NK-92 treated with Interleukin-12 subunit alpha and Interleukin-12 subunit beta, amount 100 ng/mL, for 24 hours (cell line): ENCODE measurements around the gene TRIM26.
"Not testable (repeated sequence)": the region's sequence is repeated elsewhere in the genome, so short reads cannot be mapped to it uniquely, and the experiment has no call there.

Experiments used
- DNase-seq: peaks from one replicate; lab custom pipeline; 2025; lab: John Stamatoyannopoulos, UW

TRIM26 gene

DNA sequence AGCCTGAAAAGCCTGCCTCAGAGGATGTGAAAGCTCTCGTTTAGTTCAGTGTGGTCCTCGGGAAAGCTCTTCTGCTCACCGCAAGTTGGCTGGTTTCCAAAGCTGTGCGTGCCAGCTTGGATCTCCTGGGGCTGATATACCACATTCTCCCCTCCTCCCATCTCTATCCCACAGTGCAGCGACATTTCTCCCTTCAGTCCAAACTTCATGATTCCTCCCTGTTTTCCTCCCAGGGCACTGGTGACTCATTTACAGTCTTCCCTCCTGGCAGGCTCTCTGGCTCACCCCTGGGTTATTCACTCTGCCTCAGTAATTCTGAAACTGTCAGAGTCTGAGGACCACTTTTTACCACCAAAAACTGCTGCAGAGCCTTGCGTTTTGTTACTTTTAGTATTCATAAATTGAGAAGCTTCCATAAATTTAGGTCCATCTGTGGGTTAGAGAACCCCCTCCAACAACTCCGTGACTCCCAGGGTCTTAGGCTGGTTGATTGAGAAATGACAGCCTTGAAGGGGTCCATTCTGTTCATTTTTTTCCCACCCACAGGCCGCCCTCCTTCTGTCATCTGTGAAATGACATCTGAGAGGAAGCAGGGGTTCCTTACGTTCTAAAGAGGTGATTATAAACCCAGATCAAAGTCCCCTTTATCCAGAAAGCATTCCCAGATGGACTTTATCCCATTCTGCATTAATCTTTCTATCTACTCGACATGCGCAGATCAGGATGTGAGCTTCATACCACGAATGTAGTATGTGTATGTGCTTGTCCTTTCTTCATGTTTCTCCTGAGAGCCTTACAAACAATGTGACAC is 58.3 kb downstream of the TRIM26 start:
- DNase-seq, result no peak

DNA sequence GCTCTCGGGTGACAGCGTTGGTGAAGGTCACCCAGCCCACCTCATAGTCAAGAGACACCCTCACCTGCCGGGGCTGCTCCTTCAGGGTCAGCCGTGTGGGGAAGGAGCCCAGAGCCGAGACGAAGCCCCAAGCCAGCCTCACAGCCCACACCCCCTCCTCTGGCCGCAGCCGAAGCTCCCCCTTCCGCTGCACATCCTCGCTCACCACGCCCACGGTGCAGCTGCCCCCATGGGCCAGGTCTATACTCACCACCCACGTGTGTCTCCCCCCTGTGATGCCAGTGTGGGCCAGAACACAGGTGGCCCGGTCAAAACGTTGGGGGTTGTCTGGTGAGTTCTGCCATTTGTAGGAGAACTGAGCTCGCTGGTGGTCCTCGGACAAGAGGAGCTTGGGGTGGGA is 59.1 kb downstream of the TRIM26 start:
- DNase-seq, result no peak

DNA sequence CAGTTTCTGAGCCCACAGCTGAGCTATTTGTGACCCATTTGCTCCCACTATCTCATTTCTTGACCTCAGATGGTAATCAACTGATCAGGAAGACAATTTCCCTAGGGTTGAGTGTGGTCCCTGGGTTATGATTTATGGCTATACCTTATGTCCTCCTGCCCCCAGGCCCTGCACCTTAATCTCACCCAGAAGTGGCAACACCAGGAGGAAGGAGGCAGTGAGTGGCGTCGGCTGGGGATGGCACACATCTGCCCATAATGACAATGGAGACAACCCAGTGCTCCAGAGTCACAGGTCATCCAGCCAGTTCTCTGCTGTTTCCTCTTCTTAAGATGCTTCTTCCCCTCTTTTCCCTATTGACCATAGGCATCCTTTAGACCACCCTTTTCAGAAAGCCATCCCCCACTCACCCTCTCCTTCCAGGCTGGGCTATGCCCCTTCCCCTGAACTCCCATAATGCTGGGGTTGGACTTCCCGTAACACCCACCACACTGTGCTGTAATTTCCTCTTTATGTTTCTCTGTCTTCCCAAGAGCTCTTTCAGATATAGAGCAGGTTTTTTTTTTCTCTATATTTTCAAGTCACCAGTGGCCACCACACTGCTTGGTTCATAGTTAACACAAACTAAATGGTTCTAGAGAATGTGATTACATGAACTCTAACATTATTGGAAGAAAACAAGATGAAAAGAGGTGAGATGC is 60.1 kb downstream of the TRIM26 start:
- DNase-seq, result no peak

DNA sequence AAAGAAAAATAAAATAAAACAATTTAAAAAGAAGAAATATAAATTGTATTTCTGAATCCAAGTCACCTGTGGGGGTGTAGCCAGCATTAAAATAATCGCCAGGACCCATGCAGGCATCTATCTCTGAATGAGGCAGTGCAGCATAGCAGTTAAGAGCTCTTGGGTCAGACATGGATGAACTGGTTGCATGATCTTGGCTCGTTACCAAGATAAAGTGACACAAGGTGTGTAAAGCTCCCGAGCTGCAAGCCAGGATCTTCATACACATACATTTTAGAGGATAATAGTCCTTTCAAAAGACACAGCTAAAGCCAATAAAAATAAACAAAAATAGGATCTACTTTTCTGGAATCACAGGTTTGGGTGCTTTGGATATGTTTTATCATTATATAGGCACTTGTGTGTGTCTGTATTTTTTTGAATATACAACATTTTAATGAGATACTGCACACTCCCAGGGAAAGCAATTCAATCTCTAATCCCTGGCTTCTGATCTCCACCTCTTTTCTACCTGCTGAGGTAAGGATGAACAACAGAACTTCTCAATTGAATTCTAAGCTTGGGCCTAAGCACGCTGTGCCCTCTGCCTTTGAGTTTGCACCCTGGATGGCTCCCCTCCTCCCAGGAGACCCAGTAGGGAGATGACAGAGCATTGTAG is 61.1 kb downstream of the TRIM26 start:
- DNase-seq, result no peak

DNA sequence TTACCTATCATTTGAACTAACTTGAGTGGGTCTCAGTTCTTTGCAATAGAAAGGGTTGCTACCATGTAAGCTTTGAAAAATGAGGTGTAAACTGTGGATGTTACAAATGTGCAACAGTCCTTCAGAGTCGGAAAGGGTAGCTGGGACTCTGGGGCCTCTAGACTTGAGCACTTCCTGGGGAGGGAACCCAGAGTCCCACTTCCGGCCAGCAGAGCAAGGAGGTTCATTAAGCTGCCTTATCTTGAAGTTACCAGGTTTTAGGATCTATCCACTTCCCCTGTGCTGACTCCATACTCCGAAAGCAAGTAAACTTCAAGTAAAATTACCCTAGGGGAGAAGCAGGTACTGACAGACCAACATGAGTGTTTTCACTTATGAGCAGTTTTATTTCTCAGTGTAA is 61.6 kb downstream of the TRIM26 start:
- DNase-seq, result no peak

DNA sequence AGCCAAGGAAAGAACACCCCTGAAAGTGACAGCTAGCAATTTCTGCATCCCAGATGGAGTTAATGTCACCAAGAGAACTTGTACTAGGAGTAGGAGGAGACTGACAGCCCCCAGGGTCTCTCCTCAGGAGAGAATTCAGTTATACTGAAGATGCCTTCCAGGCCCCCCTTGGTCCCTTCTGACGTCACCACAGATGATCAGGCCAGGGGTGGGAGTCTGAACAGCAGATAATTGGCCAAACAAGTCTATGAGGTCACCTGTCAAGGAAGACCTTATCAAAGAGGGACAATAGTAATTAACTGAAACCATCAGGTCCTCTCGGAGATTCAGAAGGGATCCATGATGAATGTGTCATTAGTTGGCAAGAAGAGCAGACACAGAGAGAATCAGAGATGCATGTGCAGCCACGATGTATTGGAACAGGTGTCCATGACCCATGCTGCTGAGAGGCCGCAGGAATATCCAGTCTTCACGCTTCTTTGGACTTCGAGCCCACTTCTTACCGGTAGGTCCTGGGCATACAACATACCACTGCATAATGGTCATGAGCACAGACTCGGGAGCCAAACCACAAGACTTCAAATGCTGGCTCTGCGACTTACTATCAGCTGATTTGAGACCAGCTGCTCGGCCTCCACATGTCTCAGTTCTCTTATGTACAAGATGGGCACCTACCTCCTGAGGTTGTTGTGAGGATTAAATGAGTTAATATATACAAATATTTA is 62.4 kb downstream of the TRIM26 start:
- no peak for DNase-seq

DNA sequence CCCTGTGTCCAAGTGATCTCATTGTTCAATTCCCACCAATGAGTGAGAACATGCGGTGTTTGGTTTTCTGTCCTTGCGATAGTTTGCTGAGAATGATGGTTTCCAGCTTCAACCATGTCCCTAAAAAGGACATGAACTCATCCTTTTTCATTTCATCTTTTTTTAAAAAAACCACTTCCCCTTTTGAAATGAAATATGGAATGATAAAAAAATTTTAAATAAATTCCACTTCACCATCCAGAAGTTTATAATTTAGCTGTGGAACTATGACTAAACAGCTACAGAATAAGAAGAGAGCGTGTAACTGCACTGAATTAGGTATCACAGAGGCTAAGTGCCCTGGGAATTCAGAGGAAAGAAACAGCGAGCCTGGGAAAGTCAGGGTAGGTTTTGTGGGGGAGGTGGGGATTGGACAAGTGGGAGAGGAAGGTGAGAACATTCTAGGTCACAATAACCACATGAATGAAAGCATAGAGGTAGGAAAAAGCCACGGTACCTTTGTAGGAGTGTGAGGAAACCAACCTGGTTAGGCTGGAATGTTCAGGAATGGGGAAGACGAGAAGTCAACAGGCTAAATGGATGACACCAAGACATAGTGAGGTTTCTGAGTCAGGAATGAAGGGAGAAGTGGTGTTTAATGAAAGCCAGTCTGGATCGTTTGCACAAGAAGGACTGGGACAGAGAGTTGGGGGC is 63.2 kb downstream of the TRIM26 start:
- no peak for DNase-seq

DNA sequence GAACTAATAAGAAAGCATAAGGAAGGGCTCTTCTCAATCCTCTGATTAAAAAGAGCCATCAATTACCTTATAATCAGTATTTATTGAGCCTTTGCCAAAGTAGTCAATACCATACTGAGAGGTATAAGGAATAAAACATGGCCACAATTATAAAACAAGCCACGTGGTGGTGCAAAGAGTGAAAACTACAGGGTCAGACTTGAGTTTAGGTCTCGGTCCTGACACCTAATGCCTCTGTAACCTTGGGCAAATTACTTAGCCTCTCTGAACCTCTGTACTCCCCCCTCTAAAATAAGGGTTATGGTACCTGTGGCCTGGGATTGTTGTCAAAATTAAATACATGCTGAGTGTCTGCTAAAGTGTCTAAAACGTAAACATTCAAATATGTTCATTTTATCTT is 64.0 kb downstream of the TRIM26 start:
- no peak for DNase-seq

DNA sequence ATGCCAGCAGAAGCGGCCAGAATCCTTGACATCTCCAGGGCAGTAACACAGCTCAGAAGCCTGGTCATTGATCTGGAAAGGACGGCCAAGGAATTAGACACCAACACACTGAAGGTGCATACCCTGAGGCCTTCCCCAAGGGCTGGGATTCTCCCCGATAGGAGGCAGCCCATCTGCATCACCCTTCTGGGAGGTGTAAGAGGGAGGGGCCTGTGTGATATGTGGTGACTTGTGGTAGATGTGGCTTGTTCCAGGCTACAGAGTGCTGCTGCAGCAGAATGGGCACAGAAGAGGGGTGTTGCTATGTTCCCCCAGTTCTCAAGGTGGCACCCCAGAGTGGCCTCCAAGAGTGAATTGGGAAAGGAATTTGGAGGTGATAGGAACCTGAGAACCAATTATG is 66.1 kb downstream of the TRIM26 start:
- no peak for DNase-seq

DNA sequence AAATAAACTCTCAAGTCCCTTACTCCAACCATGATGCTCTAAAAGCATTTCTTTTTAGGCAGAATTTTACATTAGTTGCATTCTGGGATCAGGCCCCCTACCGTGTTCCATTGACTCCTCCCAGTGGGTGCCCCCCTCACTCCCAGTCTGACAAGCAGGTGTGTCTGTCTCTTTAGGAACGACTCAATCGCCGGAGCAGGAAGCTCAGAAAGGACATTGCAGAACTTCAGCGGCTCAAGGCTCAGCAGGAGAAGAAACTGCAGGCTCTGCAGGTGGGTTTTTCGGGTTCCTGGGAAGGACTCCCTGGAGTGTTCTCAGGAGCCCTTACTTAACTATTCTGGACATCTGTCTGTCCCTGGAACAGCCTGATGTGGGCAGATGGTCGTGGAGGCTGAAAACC is 67.4 kb downstream of the TRIM26 start:
- no peak for DNase-seq

DNA sequence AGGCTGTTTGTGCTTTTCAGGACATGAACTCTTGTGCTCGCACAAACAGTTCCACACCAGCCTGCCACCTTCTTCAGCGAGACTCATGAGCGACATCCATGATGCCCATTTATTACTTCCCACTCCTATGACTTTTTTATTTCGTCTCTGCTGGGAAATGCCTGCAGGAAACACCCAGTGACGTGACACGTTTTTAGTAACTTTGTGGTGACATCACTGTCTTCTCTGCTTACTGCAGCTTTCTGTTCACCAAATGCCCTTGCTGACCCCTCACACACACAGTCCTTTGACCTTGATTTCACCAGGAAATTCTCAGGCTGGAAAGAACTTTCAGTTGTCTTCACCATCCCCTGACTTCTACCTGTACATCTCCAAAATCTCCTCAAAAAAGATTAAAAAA is 68.4 kb downstream of the TRIM26 start:
- no peak for DNase-seq

DNA sequence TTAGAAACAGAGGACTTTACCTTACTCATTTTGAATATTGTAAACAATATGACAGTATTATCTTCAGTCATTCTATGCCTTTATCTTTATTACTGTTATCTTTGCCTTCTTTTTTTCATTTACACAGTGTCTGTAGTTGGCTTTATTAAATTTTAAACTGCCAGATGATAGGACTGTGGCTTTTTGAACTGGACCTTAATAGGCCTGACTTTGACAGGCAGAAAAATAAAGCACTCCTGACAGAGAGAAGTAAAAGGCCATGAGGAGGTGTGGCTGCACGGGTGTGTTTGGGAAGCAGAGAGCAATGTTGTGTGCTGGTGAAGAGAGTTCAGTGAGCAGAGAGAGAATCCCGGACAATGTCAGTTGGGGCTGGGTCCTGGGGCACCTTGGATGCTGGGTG is 69.4 kb downstream of the TRIM26 start:
- DNase-seq, result no peak

DNA sequence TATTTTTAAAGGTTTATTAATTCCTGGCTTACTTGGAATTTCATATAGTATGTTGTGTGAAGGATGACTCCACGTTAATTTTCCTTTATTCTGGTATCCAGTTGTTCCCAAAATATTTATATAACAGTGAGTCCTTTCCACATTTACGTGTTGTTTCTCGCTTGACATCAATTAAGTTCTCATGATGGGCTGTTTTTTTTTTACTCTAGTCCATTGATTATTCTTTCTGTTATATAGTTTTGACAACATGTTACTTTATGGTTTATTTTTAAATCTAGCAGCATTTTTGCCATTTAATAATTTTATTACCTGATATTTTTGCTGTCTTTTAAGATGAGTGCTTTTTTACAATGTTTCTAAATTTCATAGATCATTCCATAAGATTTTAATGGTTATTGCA is 70.5 kb downstream of the TRIM26 start:
- DNase-seq, result no peak

DNA sequence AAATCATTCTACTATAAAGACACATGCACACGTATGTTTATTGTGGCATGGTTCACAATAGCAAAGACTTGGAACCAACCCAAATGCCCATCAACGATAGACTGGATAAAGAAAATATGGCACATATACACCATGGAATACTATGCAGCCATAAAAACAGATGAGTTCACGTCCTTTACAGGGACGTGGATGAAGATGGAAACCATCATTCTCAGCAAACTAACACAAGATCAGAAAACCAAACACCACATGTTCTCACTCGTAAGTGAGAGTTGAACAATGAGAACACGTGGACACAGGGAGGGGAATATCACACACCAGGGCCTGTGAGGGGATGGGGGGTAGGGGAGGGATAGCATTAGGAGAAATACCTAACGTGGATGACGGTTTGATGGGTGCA is 73.0 kb downstream of the TRIM26 start:
- DNase-seq, result not testable (repeated sequence)

DNA sequence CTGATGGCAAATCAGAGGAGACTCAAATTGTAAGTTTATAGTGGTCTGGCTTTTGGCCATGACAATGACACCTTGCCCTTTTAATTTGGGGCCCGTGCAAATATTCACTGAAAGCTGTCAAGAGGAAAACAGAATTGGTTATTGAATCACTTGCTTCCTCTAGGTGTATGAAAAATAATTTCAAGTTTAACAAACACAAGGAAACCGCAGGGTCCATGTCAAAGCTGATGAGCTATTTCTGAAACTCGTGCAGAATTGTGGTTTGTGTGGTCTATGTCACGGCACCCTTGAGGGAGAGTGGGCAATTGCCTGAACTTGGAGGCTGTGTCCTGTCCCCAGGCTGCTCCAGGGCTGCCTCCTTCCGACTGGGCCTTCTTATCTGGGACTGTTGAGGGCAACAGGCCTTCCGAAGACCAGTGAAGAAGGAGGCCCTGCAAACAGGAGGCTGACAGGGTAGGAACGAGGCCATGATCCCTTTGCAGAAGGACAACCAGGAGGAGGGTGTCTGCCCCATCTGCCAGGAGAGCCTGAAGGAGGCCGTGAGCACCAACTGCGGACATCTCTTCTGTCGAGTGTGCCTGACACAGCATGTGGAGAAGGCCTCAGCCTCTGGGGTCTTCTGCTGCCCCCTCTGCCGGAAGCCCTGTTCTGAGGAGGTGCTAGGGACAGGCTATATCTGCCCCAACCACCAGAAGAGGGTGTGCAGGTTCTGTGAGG is 76.5 kb downstream of the TRIM26 start:
- DNase-seq, result no peak

DNA sequence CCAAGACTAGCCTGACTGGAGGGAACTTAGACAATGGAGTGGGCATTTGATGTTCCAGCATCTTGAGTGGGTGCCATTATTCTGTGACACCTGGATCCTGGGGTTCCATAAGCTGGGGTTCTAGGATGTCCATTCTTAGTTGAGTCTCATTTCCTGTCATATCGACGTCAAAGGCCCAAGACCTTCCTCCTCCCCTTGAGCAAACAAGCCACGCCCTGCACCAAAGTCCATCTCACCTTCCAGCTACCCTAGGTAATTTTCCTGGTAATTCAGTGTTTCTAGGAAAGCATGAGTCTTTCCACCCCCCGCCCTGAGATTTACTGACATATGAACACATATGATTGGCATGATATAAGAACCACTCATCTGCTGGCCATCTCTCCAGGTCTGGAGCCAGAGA is 77.4 kb downstream of the TRIM26 start, which contains the start of gene TRIM40:
TRIM40 (plus strand) TSS at position 384 of the 400 bp plus-strand sequence. CDS start 897 bp downstream, outside the sequence.
- no peak for DNase-seq

DNA sequence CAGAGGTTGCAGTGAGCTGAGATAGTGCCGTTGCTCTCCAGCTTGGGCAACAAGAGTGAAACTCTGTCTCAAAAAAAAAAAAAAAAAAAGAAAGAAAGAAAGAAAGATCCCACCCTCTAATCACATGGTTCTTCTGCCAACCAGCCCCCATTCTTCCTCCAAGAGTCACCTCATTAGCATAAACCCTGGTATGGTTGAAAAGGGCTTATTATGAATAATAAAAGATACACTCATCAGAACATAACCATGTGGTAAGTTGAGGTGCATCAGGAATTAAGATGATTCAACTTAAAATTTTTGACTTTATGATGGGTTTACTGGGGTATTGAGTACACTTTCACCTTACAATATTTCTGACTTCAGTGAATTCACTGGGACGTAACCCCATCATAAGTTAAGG is 78.1 kb downstream of the TRIM26 start:
- DNase-seq, result no peak
